Measurements from ENCODE around the gene XRCC4. TPM values are rescaled to one million over a fixed set of nuclear protein-coding genes. Genes with fewer than 3 reads are reported as not detected.

XRCC4 gene
- polyA plus RNA-seq, 1 donor (not counting 4 experiments of a cell fraction or from before 2014, with no cell fraction given): 10.9 TPM

DNA sequence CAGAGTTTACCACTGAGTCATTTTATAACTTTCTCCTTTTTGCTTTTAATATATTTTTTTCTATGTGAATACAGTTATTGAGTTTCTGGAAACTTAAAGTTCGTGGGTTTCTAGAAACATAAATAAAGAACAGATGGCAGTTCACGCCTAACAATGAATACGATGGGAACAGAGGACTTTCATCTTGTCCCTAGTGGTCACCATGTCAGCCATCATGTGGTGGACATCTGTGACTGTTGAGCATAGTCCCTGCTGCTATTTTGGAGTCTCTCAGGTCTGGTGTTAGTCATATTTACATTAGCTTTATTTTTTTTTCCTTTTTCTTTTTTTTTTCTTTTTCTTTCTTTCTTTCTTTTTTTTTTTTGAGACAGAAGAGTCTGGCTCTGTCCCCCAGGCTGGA is 85.3 kb downstream of the XRCC4 start:
- no peak overlapping the region for H2AFZ ChIP-seq (ENCODE audit: control insufficient read depth, low read length)
- no peak overlapping the region for H3K4me2 ChIP-seq (ENCODE audit: control insufficient read depth, extremely low read depth, insufficient read depth, low read depth, low read length)
- dilution Hi-C loops (cut with MboI; ENCODE audit: extremely low pct_ligation_motif_present, low sequenced_read_pairs): no loop called here
- no peak for FAIRE-seq
- no peaks in the 10 kb centered on the region for H3K79me2 ChIP-seq (ENCODE audit: control insufficient read depth, insufficient read depth, low read length)
- no peaks in the 10 kb centered on the region for H3K27me3 ChIP-seq (ENCODE audit: control insufficient read depth, extremely low read depth, insufficient read depth, low read length)
- TF ChIP-seq, protein P1, sequence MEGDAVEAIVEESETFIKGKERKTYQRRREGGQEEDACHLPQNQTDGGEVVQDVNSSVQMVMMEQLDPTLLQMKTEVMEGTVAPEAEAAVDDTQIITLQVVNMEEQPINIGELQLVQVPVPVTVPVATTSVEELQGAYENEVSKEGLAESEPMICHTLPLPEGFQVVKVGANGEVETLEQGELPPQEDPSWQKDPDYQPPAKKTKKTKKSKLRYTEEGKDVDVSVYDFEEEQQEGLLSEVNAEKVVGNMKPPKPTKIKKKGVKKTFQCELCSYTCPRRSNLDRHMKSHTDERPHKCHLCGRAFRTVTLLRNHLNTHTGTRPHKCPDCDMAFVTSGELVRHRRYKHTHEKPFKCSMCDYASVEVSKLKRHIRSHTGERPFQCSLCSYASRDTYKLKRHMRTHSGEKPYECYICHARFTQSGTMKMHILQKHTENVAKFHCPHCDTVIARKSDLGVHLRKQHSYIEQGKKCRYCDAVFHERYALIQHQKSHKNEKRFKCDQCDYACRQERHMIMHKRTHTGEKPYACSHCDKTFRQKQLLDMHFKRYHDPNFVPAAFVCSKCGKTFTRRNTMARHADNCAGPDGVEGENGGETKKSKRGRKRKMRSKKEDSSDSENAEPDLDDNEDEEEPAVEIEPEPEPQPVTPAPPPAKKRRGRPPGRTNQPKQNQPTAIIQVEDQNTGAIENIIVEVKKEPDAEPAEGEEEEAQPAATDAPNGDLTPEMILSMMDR (optimal IDR thresholded peaks at IDR 0.05 in 1 of 3, IDR thresholded peaks at IDR 0.05 in 1 of 3, conservative IDR thresholded peaks at IDR 0.05 in 1 of 3; ENCODE audit: extremely low read depth in 1 of 3, insufficient read depth in 2 of 3, low read length in 3 of 3): no peak
- TF ChIP-seq EZH2 (IDR thresholded peaks at IDR 0.05; ENCODE audit: low read length): no peak
- H3K4me3 ChIP-seq (ENCODE audit: control insufficient read depth in 2 of 3, extremely low read depth in 1 of 3, insufficient read depth in 2 of 3, low read depth in 1 of 3, low read length in 3 of 3): no peak overlapping the region
- H3K9ac ChIP-seq (ENCODE audit: control insufficient read depth, extremely low read depth, insufficient read depth, low read length): no peak overlapping the region
- no peak for DNase-seq (ENCODE audit: low read depth, low spot score)
- H3K4me1 ChIP-seq (ENCODE audit: control insufficient read depth, extremely low read depth, insufficient read depth, low read length): no peaks in the 10 kb centered on the region
- H3K9me3 ChIP-seq (ENCODE audit: control insufficient read depth, low read depth, low read length): no peaks in the 10 kb centered on the region
- H4K20me1 ChIP-seq (ENCODE audit: control insufficient read depth, extremely low read depth, insufficient read depth, low read length): no peaks in the 10 kb centered on the region
- no peaks in the 10 kb centered on the region for H3K36me3 ChIP-seq (ENCODE audit: control insufficient read depth in 2 of 2, extremely low read depth in 1 of 2, insufficient read depth in 2 of 2, low read length in 2 of 2)
- no peak overlapping the region for H3K27ac ChIP-seq (ENCODE audit: control insufficient read depth, insufficient read depth, low read length)
- no peaks in the 10 kb centered on the region for H3K9me1 ChIP-seq (ENCODE audit: control insufficient read depth, extremely low read depth, insufficient read depth, low read length)

DNA sequence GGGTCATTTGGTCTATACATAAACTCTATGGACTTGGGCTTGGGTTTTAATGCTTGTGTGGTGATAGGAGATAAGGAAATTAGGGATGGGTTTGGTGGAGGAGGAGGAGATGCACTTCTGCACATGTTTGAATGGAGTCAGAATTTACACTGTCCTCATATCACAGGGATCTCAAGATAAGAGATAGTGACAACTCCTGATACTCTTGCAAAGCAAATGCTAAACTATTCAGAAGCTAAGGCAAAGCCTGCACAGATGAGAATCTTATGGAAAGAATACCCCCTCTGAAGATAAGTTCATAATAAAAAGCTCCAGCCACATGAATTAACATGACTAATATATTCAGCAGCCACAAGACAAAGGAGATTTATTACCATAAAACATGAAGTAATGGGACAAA is 90.2 kb downstream of the XRCC4 start:
- no peaks in the 10 kb centered on the region for H3K9me1 ChIP-seq (ENCODE audit: control insufficient read depth, extremely low read depth, insufficient read depth, low read length)
- H3K9ac ChIP-seq (ENCODE audit: control insufficient read depth, extremely low read depth, insufficient read depth, low read length): no peak overlapping the region
- H4K20me1 ChIP-seq (ENCODE audit: control insufficient read depth, extremely low read depth, insufficient read depth, low read length): no peaks in the 10 kb centered on the region
- no peak overlapping the region for H3K4me2 ChIP-seq (ENCODE audit: control insufficient read depth, extremely low read depth, insufficient read depth, low read depth, low read length)
- no peak overlapping the region for H3K27ac ChIP-seq (ENCODE audit: control insufficient read depth, insufficient read depth, low read length)
- H3K4me3 ChIP-seq (ENCODE audit: control insufficient read depth in 2 of 3, extremely low read depth in 1 of 3, insufficient read depth in 2 of 3, low read depth in 1 of 3, low read length in 3 of 3): no peak overlapping the region
- dilution Hi-C loops (cut with MboI; ENCODE audit: extremely low pct_ligation_motif_present, low sequenced_read_pairs): no loop called here
- H2AFZ ChIP-seq (ENCODE audit: control insufficient read depth, low read length): no peak overlapping the region
- H3K27me3 ChIP-seq (ENCODE audit: control insufficient read depth, extremely low read depth, insufficient read depth, low read length): no peaks in the 10 kb centered on the region
- no peaks in the 10 kb centered on the region for H3K79me2 ChIP-seq (ENCODE audit: control insufficient read depth, insufficient read depth, low read length)
- H3K4me1 ChIP-seq (ENCODE audit: control insufficient read depth, extremely low read depth, insufficient read depth, low read length): no peaks in the 10 kb centered on the region
- TF ChIP-seq, protein P1 (optimal IDR thresholded peaks at IDR 0.05 in 1 of 3, IDR thresholded peaks at IDR 0.05 in 1 of 3, conservative IDR thresholded peaks at IDR 0.05 in 1 of 3; ENCODE audit: extremely low read depth in 1 of 3, insufficient read depth in 2 of 3, low read length in 3 of 3): no peak
- no peak for TF ChIP-seq EZH2 (IDR thresholded peaks at IDR 0.05; ENCODE audit: low read length)
- no peak for FAIRE-seq
- DNase-seq (ENCODE audit: low read depth, low spot score): no peak
- no peaks in the 10 kb centered on the region for H3K9me3 ChIP-seq (ENCODE audit: control insufficient read depth, low read depth, low read length)
- no peaks in the 10 kb centered on the region for H3K36me3 ChIP-seq (ENCODE audit: control insufficient read depth in 2 of 2, extremely low read depth in 1 of 2, insufficient read depth in 2 of 2, low read length in 2 of 2)

Measured in keratinocyte (primary cell).